NCI-H526 treated with DMSO at 0.1 percent for 48 hours (cell line): ENCODE results near the gene MXD4.
"Not testable (repeated sequence)": the region's sequence is repeated elsewhere in the genome, so short reads cannot be mapped to it uniquely, and the experiment has no call there.

Experiments
- DNase-seq: peaks from one replicate; lab custom pipeline; 2025; lab: John Stamatoyannopoulos, UW

Gene MXD4

GRCh38 chr4:2219233-2219760 lies 42.6 kb downstream of the MXD4 start:
- no peak for DNase-seq

GRCh38 chr4:2218436-2218835 lies 43.5 kb downstream of the MXD4 start:
- DNase-seq, result no peak

GRCh38 chr4:2217726-2218125 lies 44.2 kb downstream of the MXD4 start:
- no peak for DNase-seq

GRCh38 chr4:2212831-2213230 lies 49.1 kb downstream of the MXD4 start:
- no peak for DNase-seq

- not testable (repeated sequence) for DNase-seq
These were observed 59.1 kb downstream of the MXD4 start for GRCh38 chr4:2202789-2203188.
